ENCODE data around the gene ZNF136. TPM values are rescaled to one million over a fixed set of nuclear protein-coding genes. Genes with fewer than 3 reads are reported as not detected.

ZNF136 gene
- total and polyA plus RNA-seq, 2 of the 8 experiments (the other 6 are each of a cell fraction or from before 2014, with no cell fraction given) = 1.6 to 6.9 TPM

DNA sequence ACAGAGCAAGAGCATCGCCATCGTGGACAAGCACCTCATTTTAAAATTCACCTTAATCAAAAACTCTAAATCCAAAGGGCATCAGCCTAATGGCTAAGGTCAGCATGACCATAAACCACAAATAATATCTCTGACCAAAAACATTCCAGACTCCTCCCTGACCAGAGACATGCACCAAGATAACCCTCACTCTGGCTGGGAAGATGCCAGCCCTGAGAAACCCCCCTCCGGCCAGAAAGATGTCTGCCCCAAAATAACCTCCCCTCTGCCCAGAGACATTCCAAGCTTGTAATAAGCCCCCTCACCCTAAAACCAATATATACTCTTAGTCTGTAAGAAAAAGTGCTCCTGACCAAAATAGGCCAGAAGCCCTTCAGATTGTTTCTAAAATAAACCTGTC, 70.1 kb downstream of the ZNF136 start:
- Histone ChIP-seq H2BK15ac (ENCODE audit: low read length) (no peak overlapping the region), H3K27ac (ENCODE audit: low read depth, low read length) (no peak overlapping the region), H3K9ac (replicated peaks in 1 of 4; ENCODE audit: extremely low read depth in 1 of 4, low read depth in 3 of 4, low read length in 3 of 4) (no peak overlapping the region), H3K4me1 (replicated peaks in 1 of 4; ENCODE audit: control insufficient read depth in 3 of 4, insufficient read depth in 4 of 4, low read length in 3 of 4) (no peaks in the 10 kb centered on the region), H3K79me2 (ENCODE audit: control insufficient read depth in 1 of 2, insufficient read depth in 2 of 2, low read length in 2 of 2) (no peaks in the 10 kb centered on the region), H3K4me3 (ENCODE audit: extremely low read depth in 1 of 4, insufficient read depth in 2 of 4, low read depth in 3 of 4, low read length in 4 of 4) (no peak overlapping the region), H2BK12ac (ENCODE audit: low read depth, low read length) (no peak overlapping the region), H3K4me2 (ENCODE audit: insufficient read depth in 1 of 2, low read depth in 2 of 2, low read length in 2 of 2) (no peak overlapping the region), H3K56ac (replicated peaks; ENCODE audit: insufficient read length, low read depth, low read length) (no peak overlapping the region), H3K18ac (ENCODE audit: extremely low read depth, low read length) (no peak overlapping the region), H3K4ac (replicated peaks; ENCODE audit: insufficient read length, low read depth, low read length) (no peak overlapping the region), H4K8ac (ENCODE audit: extremely low read depth, insufficient read depth, low read length) (no peak overlapping the region), H4K91ac (replicated peaks; ENCODE audit: insufficient read length, low read length) (no peak overlapping the region), H2BK120ac (replicated peaks; ENCODE audit: low read depth, low read length) (no peak overlapping the region), H3K79me1 (ENCODE audit: low read depth, low read length) (no peaks in the 10 kb centered on the region), H3K23ac (ENCODE audit: insufficient read length) (no peak overlapping the region), H3K23me2 (ENCODE audit: low read depth, low read length) (no peaks in the 10 kb centered on the region), H4K5ac (ENCODE audit: insufficient read length, low read depth, low read length) (no peak overlapping the region), H3K14ac (ENCODE audit: insufficient read length) (no peak overlapping the region), H3K27me3 (replicated peaks in 1 of 4; ENCODE audit: control insufficient read depth in 3 of 4, extremely low read depth in 1 of 4, insufficient read depth in 3 of 4, low read length in 3 of 4) (no peaks in the 10 kb centered on the region), H3K36me3 (ENCODE audit: control insufficient read depth in 2 of 4, insufficient read depth in 4 of 4, low read length in 3 of 4) (peaks cover 0 to 3% (median 0%) of the 10 kb centered on the region in 4 experiments; a peak in 1 of 8 replicates), H2AK5ac (ENCODE audit: low read depth, low read length) (no peak overlapping the region), H4K20me1 (replicated peaks in 1 of 2; ENCODE audit: control insufficient read depth in 1 of 2, insufficient read depth in 2 of 2, low read length in 2 of 2) (no peaks in the 10 kb centered on the region), H2AFZ (ENCODE audit: low read length) (no peak overlapping the region), H3K9me3 (ENCODE audit: insufficient read depth in 2 of 2, low read depth in 1 of 2, low read length in 1 of 2) (peaks cover 31 to 48% of the 10 kb centered on the region in 2 experiments), H2BK20ac (ENCODE audit: low read length) (no peak overlapping the region), H2BK5ac (ENCODE audit: low read depth, low read length) (no peak overlapping the region)
- ChIA-PET POLR2A (ENCODE audit: partially characterized antibody) (no interaction called here), CTCF (ENCODE audit: partially characterized antibody) (interaction anchor here (1.7 kb wide), 1 partner anchor 354 kb away, joined by 4 read pairs; no protein-coding TSS in a partner anchor)
- DNase-seq (ENCODE audit: low read depth in 1 of 2, low spot score in 2 of 2) (no peak), FAIRE-seq (no peak)
- no peak for TF ChIP-seq JUN (IDR thresholded peaks at IDR 0.05; ENCODE audit: low read depth, low read length)
- TF ChIP-seq, protein P1, sequence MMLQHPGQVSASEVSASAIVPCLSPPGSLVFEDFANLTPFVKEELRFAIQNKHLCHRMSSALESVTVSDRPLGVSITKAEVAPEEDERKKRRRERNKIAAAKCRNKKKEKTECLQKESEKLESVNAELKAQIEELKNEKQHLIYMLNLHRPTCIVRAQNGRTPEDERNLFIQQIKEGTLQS (IDR thresholded peaks at IDR 0.05; ENCODE audit: insufficient read depth, low read depth, low read length) = no peak
- TF ChIP-seq, protein P2, sequence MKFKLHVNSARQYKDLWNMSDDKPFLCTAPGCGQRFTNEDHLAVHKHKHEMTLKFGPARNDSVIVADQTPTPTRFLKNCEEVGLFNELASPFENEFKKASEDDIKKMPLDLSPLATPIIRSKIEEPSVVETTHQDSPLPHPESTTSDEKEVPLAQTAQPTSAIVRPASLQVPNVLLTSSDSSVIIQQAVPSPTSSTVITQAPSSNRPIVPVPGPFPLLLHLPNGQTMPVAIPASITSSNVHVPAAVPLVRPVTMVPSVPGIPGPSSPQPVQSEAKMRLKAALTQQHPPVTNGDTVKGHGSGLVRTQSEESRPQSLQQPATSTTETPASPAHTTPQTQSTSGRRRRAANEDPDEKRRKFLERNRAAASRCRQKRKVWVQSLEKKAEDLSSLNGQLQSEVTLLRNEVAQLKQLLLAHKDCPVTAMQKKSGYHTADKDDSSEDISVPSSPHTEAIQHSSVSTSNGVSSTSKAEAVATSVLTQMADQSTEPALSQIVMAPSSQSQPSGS (IDR thresholded peaks at IDR 0.05; ENCODE audit: low read length) = no peak
- WGBS, 2 experiments (ENCODE audit: extremely low coverage in 1 of 2, insufficient coverage in 1 of 2, insufficient read length in 1 of 2, insufficient replicate concordance in 2 of 2, low coverage in 1 of 2, low lambda C conversion rate in 2 of 2, missing lambda C conversion rate in 1 of 2) = 87% methylated on average over 3 of the region's 3 CpGs; no CpG with 5 or more reads in 1 of the 2 experiments
